Measurements from ENCODE around the gene SLC6A4.
"Not testable (repeated sequence)": the region's sequence is repeated elsewhere in the genome, so short reads cannot be mapped to it uniquely, and the experiment has no call there.

SLC6A4 gene

DNA sequence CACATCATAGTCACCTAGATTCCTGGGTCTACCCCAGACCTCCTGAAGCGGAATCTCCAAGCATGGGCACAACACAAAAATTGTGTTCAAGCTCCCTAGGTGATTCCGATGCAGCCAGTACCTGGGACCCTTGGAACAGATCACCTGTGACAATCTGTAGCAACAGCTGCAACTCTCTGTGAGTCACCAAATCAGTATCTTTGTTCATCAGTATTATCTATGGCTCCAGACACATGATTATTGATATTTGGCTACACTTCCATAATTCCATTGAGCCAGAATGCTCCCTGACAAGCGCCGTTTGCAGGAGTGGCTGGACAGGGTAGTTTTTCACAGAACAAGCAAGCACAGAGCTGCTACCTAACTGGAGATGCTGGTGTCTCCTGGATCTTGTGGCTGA lies 16.2 kb downstream of the SLC6A4 start:
- DNase-seq (ENCODE audit: low spot score), result no peak

DNA sequence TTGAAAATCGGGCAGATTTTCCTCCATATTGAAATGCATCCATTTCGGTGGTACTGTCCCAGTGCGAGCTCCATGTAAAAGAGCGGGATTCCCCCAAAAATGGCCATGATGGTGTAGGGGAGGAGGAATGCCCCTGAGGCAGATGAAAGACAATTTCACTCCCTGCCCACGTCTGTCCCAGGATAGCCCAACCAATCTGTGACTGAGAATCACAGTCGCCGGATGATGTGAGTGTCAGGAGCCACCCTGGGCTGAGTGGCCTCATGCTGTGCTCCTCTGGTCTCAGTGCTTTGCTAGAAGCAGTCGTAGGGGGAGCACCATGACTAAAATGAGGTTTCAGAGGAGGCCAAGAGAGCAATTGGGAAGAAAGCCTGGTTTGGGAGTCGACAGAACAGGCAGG lies 16.7 kb downstream of the SLC6A4 start:
- no peak for DNase-seq (ENCODE audit: low spot score)

DNA sequence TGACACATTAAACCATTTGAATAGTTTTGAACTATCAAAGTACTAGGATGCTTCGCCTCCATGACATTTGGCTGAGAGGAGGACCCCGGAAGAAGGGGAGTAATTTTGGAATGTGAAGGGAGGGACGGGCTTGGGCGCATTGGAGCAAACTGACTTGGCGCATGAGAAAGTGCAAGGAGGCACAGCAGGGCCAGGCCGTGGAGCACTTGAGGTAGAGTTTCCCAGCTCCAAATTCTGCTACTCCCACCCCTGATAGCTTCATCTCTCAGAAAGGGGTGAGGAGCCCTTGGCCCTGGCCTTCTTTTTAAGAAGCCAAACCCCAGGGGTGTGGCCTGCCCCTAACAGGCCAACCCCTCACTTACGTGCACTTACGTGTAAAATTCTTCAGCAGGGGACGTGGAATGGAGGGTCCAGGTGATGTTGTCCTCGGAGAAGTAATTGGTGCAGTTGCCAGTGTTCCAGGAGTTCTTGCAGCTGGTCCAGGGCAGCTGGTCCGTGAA lies 17.7 kb downstream of the SLC6A4 start:
- no peak for DNase-seq (ENCODE audit: low spot score)

DNA sequence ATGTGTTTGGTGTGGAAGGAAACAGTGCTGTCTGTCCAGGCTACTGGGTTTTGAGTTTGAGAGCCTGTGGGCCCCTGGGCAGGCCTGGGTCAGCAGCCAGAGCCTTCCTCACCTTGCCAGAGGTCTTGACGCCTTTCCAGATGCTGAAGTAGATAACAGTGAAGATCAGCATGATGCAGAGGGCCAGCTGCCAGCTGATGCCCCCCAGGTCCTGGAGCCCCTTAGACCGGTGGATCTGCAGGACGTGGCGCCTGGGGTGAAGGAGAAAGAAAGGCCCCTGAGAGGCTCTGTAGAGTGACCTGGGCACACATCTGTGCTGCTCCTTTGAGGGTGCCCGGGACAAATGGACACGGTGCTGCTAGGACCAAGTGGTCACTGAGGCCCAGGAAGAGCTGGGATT lies 18.4 kb downstream of the SLC6A4 start:
- DNase-seq (ENCODE audit: low spot score), result no peak

DNA sequence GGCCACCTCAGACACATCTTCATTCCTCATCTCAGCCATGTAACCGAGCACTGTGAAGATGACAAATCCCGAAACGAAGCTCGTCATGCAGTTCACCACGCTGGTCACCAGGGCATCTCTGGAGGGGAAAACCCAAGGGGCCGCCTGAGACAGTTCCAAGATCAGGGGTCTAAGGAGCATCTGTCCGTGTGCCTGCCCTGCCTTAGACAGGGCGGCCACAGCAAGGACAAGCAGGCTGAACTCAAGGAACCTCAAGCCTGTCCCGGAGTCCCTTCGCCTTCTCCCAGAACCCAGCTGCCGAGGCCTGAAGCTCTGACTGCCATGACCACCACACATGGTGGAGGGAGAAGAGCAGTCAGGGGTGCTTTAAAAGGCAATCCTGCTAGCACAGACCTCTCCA lies 22.7 kb downstream of the SLC6A4 start:
- no peak for DNase-seq (ENCODE audit: low spot score)

DNA sequence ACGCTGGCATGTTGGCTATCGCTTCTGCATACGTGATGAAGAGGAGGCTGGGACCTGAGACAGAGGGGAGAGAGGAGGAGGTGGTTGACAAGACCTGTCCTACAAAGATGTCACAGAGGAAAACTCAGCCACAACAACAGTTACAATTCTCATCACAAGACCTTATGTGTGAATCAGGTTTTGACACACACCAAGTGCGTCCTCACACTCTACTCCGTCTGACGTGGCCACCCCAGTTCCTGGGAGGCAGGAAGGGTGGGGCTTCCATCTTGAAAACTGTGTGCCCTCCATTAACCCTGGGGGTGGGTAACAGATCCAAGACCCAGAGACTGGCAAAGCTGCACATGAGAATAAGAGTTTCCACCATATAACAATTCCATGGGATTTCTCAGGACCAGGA lies 24.1 kb downstream of the SLC6A4 start:
- no peak for DNase-seq (ENCODE audit: low spot score)

DNA sequence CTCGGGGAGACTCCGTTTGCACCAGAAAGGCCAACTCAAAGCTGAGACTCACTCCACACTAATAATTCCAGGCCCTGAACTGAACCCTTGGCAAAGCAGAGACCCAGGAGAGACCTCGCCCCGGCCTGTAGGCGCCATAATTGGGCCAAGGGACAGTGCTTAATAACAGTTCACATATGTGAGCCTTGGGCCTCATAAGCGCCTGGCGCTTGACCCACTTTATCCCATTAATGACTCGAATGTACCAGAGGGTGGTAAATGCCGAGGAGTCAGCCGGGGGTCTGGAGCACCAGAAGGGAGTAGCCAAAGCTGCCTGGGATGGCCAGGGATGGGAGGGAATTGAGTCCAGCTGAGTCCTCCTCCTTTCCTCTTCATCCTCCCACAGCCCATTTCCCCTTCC lies 24.6 kb downstream of the SLC6A4 start:
- no peak for DNase-seq (ENCODE audit: low spot score)

DNA sequence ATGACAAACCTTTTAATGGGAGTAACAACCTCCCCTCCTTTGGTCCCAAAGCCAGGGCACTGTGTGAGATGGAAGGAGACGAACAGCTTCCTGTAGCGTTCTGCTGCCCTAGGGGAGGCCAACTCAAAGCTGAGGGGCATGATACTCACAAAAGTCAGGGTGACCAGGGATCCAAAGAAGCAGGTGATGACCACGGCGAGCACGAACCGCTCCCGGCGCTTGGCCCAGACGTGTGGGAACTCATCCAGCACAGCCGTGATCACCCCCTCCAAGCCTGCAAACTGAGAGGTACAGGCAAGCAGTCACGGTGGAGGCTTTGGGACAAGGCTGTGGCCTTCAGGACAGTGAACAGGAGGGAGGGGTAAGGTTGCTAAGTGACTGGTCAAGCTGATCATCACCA lies 25.1 kb downstream of the SLC6A4 start:
- DNase-seq (ENCODE audit: low spot score), result no peak

DNA sequence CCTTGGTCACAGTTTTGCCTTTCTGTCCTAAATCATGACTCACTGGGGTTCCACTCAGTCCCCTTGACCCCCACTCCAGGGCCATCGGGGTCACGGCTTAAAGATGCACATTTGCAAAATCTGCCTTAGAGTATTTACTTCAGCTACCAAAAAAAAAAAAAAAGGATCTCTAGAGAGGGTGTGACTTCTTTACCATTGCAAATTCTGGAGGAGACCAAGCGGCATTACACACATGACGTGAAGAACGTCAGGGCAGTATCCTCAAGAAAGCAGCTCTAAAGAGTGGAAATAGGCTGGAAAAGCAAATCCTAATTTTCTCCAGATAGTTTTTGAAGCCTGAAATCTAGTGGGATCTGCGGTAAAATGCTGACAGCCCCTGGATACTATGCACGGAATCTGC lies 25.6 kb downstream of the SLC6A4 start:
- DNase-seq (ENCODE audit: low spot score), result no peak

DNA sequence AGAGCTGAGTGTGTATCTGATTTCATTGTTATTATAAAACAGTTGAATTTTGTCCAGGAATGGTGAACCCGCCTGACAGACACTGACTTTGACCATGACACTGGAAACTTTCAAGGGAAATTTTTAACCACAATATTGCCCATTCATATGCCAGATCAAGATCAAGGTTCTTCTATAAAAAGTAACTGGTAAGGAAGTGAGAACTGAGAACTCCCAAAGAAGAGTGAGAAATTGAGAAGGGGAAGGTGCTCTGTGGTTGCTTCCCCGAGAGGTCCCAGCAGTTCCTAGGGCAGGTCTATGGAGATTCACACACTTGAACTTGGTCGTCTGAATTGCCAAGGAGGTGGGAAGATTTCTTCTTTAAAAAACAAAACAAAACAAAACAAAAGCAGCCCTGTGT lies 27.3 kb downstream of the SLC6A4 start:
- DNase-seq (ENCODE audit: low spot score), result no peak

DNA sequence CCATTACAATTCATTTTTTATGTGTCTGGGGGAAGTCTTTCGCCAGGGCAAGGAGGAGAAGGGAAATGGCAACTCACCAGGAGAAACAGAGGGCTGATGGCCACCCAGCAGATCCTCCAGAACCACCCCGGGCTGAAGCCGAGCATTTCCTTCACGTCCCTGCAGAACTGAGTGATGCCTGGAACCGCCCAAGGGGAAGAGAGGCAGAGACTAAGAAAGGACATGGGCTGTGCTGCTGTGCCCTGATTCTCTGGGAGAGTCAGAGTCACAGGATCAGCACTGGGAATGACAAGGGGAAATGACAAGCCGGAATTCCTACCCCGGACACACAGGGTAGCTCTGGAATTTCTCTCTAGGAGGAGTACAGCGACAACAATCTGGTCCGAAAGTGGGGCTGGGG lies 27.8 kb downstream of the SLC6A4 start:
- no peak for DNase-seq (ENCODE audit: low spot score)

DNA sequence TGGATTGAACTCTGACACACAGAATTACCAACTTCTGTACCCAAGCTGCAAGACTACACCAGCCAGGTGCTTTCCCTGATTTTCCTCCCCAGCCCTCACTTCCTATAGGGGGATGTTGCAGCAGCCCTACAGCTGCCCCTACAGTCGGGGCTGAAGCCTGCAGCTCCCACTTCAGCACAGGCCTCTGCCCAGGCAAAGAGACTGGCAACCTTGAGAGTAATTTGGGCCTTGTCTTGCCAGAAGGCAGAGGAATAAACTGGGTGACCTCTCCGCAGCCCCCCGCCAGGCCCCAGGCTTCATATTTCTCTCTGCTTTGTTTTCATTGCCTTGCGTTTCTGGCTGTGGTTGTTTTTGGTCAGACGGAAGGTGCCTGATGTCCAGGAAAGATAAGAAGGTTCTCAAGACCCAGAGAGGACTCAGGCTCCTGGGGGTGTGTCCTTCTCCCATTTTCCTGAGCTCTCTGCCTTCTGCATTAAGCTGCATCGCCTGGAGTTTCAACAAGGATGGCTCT lies 32.0 kb downstream of the SLC6A4 start:
- no peak for DNase-seq (ENCODE audit: low spot score)

DNA sequence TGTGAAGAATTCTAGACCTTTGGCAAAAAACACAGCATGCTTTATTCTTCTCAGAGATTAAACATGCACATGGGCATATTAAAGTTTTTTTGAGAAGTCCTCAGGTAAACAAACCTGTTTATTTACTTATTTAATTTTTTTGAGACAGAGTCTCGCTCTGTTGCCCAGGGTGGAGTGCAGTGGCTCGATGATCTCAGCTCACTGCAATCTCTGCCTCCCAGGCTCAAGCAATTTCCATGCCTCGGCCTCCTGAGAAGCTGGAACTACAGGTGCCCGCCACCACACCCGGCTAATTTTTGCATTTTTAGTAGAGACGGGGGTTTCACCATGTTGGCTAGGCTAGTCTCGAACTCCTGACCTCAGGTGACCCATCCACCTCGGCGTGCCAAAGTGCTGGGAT lies 34.8 kb downstream of the SLC6A4 start:
- not testable (repeated sequence) for DNase-seq (ENCODE audit: low spot score)

DNA sequence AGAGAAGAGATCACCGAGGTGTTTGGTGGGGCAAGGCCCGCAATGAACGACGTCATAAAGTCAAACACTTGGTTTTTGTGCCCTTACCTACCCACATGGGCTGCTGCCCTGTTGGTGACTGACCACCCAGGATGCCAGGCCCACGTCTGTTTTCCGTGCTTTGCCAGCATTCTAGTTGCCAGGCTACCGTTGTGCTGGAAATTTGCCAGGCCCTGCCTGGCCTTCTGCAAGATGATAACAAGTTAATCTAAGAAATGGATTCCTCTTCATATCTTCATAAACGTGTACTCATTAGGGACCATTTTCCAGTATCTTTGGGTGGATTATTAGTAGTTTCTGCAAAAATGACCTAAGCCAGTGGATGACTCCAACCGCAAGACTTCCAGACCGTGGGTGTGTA lies 35.4 kb downstream of the SLC6A4 start:
- no peak for DNase-seq (ENCODE audit: low spot score)

DNA sequence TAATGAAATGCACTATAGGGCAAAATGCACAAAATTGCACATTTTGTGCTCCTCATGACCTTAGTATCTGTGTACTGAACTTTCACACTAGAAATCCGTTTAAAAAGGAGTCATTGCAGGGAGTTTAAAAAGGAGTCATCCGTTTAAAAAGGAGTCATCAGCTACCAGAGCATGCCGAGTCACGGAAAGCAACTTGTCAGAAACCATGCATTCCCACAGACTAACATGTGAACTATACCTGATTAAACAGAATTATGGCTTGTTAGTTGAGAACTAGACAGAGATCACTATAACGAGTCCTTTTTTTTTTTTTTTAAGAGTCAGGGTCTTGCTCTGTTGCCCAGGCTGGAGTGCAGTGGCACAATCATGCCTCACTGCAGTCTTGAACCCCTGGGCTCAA lies 35.9 kb downstream of the SLC6A4 start:
- DNase-seq (ENCODE audit: low spot score), result no peak

DNA sequence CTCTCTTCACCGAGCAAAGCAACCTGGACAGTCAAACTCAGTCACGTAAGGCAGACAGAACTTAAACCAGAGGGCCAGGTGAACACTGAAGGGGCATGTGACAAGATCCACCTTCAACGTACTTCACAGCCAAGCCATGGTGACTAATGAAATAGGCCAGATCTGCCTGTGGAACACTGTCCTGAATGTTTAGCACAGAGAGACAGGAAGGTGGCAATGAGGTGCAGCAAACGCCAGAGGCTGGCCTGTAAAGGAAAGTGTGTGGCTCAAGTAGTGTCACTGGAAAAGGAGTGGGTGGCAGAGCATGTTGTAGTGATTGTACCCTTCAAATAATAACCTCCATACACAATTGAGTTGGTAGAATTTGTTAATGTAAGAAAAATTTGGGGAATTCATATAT lies 38.1 kb downstream of the SLC6A4 start:
- no peak for DNase-seq (ENCODE audit: low spot score)

DNA sequence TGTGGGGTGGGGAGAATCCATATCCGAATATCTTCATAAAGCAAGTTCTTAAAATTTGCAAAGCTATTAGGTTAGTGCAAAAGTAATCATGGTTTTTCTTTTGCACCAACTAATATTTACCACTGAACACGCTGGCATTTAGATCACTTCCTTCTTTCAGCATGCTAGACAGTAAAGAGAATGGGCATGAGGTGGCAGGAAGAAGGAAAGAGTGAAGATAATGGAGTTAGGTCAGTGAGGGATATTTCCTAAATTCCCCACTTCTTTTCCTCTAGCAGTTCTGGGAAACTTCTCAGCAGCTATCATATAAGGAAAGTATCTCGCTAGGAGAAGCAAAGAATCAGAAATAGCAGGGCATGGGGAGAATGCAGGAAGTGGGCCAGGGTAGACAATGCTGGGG lies 39.0 kb downstream of the SLC6A4 start:
- no peak for DNase-seq (ENCODE audit: low spot score)

DNA sequence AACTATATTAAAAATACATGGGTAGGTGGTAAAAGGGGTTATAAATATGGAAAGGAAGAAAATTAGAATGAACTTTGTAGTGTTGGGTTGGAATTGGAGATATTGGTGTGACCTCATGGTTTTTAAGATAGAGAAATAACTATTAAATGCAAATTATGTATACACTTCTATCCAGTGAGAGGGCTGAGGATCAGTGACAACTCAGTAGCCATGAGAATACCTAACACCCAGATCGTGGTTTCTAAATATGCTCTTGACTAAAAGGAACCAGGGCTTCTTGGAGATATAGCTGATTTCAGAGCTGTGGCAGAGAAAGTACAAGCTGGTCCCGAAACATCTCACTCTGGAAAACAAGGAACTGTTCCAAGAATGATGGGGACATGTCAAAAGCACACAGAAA lies 44.4 kb downstream of the SLC6A4 start:
- DNase-seq (ENCODE audit: low spot score), result no peak

DNA sequence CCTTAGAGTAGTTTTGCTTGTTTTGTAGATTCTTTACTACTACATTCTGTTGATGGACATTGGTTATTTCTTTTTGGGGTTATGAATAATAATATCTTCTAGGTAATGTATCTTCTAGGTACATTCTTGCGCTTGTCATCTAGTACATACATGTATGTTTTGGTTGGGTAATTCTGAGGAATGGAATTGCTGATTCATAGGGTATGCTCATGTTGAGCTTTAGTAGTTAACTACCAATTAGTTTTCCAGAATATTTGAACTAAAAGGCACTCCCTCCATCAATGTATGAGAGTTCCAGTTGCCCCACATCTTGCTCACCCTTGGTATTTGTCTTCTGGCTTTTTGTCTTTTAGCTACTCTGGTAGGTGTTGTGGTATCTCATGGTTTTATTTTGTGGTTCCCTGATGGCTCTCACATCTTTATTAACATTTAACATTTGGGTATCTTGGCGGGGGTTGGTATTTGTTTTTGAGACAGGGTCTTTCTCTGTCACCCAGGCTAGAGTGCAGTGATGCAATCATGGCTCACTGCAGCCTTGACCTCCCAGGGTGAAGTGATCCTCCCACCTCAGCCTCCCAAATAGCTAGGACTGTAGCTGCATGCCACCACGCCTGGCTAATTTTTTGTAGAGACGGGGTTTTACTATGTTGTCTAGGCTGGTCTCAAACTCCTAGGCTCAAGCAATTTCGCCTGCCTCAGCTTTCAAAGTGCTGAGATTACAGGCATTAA lies 47.1 kb downstream of the SLC6A4 start:
- no peak for DNase-seq (ENCODE audit: low spot score)

DNA sequence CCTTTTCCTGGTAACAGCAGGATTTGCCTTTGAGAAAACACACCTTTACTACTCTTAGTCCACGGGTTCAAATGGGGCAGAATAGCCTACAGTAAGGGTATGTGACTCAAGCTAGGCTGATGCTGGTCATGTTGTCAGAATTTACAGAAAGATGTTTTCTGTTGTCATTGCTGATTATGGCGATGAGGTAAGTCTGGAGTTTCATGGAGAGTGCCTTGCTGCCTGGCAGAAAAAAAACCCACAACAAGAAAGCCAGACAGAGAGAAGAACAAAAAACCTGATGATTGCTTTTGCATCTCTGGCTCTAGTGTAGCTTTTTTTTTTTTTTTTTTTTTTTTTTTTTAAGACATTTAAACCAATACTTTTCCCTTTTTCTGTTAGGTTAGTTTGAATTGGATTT lies 47.9 kb downstream of the SLC6A4 start:
- DNase-seq (ENCODE audit: low spot score), result no peak

DNA sequence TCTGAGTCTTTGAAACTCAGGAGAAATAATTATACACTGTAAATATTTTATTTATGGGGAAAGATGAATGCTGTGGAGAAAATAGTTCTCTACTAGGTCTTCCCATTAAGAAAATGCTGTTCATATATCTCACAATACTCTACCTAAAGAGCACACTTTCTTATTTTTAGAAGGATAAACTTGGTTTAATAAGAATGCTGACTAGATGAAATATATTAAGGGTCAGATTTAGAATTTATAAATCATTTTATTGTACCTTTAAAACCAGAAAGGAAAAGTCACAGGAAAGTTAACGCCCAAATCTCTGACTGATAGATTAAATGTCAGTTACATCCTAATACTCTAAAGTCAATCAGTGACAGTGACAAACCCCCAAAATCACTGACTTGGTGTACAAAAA lies 48.7 kb downstream of the SLC6A4 start:
- DNase-seq (ENCODE audit: low spot score), result no peak

DNA sequence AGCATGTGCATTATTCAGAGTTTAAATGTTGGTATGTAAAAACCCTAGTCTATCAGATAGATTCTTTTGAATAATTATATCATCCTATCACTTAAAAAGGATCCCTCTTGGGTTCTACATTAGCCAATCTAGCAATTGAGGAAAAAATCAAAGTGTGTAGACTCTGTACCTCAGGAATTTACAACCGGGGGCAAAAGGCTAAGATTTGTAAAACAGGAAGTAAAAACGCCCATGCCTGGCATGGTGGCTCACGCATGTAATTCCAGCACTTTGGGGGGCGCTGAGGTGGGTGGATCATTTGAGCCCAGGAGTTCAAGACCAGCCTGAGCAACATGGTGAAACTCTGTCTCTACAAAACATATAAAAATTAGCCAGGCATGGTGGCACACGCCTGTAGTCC lies 58.6 kb downstream of the SLC6A4 start:
- DNase-seq (ENCODE audit: low spot score), result no peak

DNA sequence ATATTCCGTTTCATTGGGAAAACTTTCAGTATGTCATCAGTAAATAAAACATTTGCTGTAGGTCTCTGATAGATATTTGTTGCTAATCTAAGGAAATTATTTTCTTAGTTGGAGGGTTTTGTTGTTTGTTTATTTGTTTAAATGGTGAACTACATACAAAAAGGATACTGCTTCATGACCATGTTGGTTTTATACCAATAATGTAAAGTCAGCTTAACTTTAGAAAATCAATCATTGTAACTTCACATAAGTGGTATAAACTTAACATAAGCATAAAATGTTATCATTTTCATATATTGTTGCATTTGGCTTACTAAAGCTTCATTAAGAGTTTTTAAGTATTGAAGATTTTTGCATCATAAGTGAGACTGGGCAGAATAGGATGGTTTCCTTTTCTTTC lies 60.9 kb downstream of the SLC6A4 start:
- DNase-seq (ENCODE audit: low spot score), result no peak

DNA sequence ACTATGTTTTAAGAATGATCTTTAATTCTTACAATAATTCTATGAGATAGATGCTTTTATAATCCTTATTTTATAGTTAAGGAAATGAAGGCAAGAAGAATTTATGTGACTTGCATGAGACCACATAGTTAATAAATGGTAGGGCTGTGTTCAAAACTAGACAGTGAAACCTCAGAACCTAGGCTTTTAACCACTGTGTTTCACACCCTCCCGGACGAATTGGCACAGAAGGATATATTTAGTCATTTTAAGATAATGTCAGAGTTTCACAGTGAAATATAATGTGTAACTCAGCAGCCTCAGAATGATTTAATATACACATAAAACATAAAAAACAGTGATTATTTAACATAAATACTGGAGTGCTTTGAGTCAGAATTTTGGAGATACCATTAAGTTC lies 61.8 kb downstream of the SLC6A4 start:
- DNase-seq (ENCODE audit: low spot score), result no peak
